Astrocyte of the spinal cord (primary cell): ENCODE results near the gene WDR33.

Source experiments
- DNase-seq: peaks from one replicate; pipeline ENCODE4 v3.0.0; 2011; ENCODE audit warnings: low read depth, low spot score
- H3K4me3 ChIP-seq: 2 replicates; pipeline ENCODE4 v1.5.1; 2011; ENCODE audit warnings: low read depth, mild to moderate bottlenecking, low read length, moderate library complexity
- in situ Hi-C: cut with HindIII; loops from 2 replicates; pipeline ENCODE4 v1.10.0; 2017; ENCODE audit warnings: low sequenced_read_pairs
- TF ChIP-seq, protein P1 (sequence below): IDR thresholded peaks from 2 replicates; pipeline ENCODE4 v1.5.1; 2012; ENCODE audit warnings: low read depth, mild to moderate bottlenecking, low read length, inconsistent platforms

Gene WDR33

GRCh38 chr2:127721978-127722355, 89.0 kb downstream of the WDR33 start:
- DNase-seq, result peak; percentile 29
- in situ Hi-C loops, result no loop called here
- H3K4me3 ChIP-seq, result no peak overlapping the region
- TF ChIP-seq, protein P1, sequence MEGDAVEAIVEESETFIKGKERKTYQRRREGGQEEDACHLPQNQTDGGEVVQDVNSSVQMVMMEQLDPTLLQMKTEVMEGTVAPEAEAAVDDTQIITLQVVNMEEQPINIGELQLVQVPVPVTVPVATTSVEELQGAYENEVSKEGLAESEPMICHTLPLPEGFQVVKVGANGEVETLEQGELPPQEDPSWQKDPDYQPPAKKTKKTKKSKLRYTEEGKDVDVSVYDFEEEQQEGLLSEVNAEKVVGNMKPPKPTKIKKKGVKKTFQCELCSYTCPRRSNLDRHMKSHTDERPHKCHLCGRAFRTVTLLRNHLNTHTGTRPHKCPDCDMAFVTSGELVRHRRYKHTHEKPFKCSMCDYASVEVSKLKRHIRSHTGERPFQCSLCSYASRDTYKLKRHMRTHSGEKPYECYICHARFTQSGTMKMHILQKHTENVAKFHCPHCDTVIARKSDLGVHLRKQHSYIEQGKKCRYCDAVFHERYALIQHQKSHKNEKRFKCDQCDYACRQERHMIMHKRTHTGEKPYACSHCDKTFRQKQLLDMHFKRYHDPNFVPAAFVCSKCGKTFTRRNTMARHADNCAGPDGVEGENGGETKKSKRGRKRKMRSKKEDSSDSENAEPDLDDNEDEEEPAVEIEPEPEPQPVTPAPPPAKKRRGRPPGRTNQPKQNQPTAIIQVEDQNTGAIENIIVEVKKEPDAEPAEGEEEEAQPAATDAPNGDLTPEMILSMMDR, result no peak

- in situ Hi-C loops, result no loop called here
- no peak overlapping the region for H3K4me3 ChIP-seq
- peak; percentile 15 for DNase-seq
- TF ChIP-seq, protein P1, result no peak
Measured at GRCh38 chr2:127721311-127721977, 89.5 kb downstream of the WDR33 start.

DNA sequence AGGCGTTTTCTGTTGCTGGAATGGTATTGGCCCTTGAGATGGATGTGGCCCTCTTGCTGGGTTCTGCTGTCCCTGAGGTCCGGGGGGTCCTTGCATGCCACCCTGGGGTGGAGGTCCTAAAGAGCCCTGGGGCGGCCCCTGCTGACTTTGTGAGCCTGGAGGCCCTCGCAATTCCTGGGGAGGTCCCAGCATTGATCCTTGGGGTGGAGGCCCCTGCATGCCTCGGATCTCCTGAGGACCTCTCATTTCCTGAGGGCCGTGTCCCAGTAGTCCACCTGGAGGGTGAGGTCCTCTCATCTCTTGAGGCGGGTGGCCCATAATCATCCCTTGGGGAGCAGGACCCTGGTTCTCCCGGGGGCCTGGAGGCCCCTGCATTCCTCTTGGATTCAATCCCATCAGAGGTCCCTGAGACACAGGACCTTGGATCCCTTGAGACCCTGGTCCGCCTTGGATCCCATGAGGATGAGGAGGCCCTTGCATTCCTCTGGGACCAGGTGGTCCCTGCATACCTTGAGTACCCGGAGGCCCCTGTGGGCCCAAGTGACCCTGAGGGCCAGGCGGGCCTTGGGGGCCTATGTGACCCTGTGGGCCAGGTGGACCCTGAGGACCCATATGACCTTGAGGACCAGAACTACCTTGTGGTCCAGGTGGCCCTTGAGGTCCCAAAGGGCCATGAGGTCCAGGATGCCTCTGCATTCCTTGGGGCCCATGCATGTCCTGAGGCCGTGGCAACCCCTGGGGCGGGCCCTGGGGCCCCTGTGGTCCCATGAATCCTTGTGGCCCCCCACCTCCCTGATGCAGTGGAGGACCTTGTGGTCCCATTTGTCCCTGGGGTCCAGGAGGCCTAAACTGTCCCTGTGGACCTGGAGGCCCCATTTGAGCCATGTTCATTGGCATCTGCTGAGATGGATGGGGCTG, 91.4 kb downstream of the WDR33 start:
- no peak for DNase-seq
- in situ Hi-C loops, result no loop called here
- TF ChIP-seq, protein P1, result no peak
- no peak overlapping the region for H3K4me3 ChIP-seq

DNA sequence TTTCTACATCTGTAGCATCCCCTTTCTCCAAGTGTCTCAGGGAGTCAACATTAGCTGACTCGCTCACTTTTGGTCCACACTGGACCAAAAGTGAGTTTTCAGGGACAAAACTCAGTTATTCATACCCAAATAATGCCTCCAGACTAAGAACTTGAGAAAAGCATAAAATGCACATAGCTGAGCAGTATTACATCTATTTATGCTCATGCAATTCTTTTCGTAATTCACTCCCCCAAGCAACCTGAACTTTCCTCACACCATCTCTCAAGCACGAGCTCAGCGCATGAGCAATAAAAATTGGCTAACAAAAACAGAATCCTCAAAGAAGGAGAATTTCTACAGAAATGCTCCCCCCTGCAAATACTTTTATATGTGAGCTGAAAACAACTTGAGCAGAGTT, 92.7 kb downstream of the WDR33 start:
- DNase-seq, result no peak
- TF ChIP-seq, protein P1, result no peak
- no peak overlapping the region for H3K4me3 ChIP-seq
- in situ Hi-C loops, result no loop called here

DNA sequence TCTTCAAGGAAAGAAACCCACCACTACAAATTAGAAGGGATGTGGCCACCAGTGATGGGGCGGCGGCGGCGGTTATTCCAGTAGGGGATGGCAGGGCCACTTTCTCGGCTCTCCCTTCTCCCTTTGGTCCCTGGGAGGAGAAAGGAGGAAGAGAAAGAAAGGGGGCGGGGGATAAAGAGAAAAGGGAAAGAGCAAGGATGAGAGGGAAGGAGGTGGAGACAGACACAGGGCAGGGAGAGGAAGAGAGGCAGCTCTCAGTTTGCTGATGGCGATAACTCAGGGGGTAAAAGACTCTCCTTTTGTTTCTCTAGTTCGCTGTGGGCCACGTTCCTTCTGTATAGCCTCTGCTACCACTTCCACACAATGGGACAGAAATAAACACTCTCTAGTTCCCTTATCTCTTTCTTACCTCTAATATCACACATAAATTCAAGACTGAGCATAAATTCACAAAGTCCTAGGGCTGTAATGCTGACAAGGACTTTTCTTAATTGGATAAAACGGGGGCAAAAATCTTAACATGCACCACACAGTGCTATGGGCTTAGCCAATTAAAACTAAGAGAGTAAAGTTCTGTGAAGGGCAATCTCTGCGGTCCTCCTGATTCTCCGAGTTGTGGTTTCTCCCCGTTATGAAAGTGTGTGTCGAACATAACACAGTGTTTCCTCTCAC, 95.1 kb downstream of the WDR33 start:
- in situ Hi-C loops, result no loop called here
- no peak for DNase-seq
- TF ChIP-seq, protein P1, result no peak
- H3K4me3 ChIP-seq, result no peak overlapping the region

GRCh38 chr2:127713562-127713961, 97.4 kb downstream of the WDR33 start:
- in situ Hi-C loops, result no loop called here
- TF ChIP-seq, protein P1, result no peak
- DNase-seq, result no peak
- H3K4me3 ChIP-seq, result no peak overlapping the region
